K562 (cell line): ENCODE results near the gene SLC24A3. TPM values are rescaled to one million over a fixed set of nuclear protein-coding genes. Genes with fewer than 3 reads are reported as not detected.

Experiments used
- ATAC-seq: fragments of 200-7000 bp; cut with Tn5 transposase; 3 replicates; pipeline ENCODE4 v1.9.1; 2020; ENCODE audit warnings: moderate library complexity
- BruUV-seq: library from RNA; stranded (reverse); fragments of 400-500 nt; replicated peaks from 2 replicates; lab custom pipeline; 2021; lab: Mats Ljungman, UMichigan
- CTCF ChIA-PET: fragments of 300-600 bp; formaldehyde crosslinking; extraction: SDS; loops from one replicate; lab custom pipeline; 2021; ENCODE audit warnings: low intra/inter-chr PET ratio; lab: Yijun Ruan, JAX
- POLR2A ChIA-PET: fragments of 300-600, 350-650 bp; sonication (Branson Sonifier 250); formaldehyde crosslinking; extraction: SDS; loops from one replicate; lab custom pipeline; 2021; ENCODE audit warnings: antibody characterized with exemption, inconsistent platforms; lab: Yijun Ruan, JAX
- DNase-seq, 4 experiments: peaks; one replicate each; pipeline versions ENCODE4 v3.0.0 to v3.0.0-alpha.2; 2011 to 2018; ENCODE audit warnings: low spot score in 3 of 4, mixed read lengths in 3 of 4; ENCODE audit errors: extremely low read depth in 1 of 4
- FAIRE-seq: peaks from 2 replicates; lab custom pipeline; 2011; peaks lifted over from hg19 to GRCh38; lab: Jason Lieb, UNC
- H2AFZ ChIP-seq: 2 replicates; pipeline ENCODE4 v1.6.0; 2011; ENCODE audit warnings: low read depth, low read length, control low read depth, inconsistent platforms
- H3K27ac ChIP-seq: fragments of 200-600 bp; 3 replicates; pipeline ENCODE4 v1.8.0; 2011; ENCODE audit warnings: low read depth, mild to moderate bottlenecking, control low read depth, inconsistent platforms, low read length, moderate library complexity, mixed read lengths; ENCODE audit errors: extremely low read depth
- H3K27me3 ChIP-seq, 2 experiments: fragments of 300-600 bp in 1 of 2; 2 replicates in 1 of 2; 3 replicates in 1 of 2; pipeline versions ENCODE4 v1.6.0 to v1.8.0; 2011; ENCODE audit warnings: inconsistent platforms in 2 of 2, low read length in 2 of 2, mild to moderate bottlenecking in 1 of 2, mixed read lengths in 1 of 2, moderate library complexity in 1 of 2; ENCODE audit not compliant: control insufficient read depth in 2 of 2, insufficient read depth in 2 of 2
- H3K36me3 ChIP-seq: fragments of 300-600 bp; 3 replicates; pipeline ENCODE4 v1.8.0; 2011; ENCODE audit warnings: mild to moderate bottlenecking, low read length, inconsistent platforms; ENCODE audit not compliant: control insufficient read depth, insufficient read depth
- H3K4me1 ChIP-seq, 2 experiments: fragments of 200-600 bp in 1 of 2; replicated peaks in 1 of 2; 2 replicates in 1 of 2; 3 replicates in 1 of 2; pipeline versions ENCODE4 v1.5.1 to v1.8.0; 2011; ENCODE audit warnings: inconsistent platforms in 2 of 2, low read length in 2 of 2, mild to moderate bottlenecking in 1 of 2, mixed read lengths in 1 of 2, moderate library complexity in 1 of 2; ENCODE audit not compliant: control insufficient read depth in 2 of 2, insufficient read depth in 2 of 2
- H3K4me2 ChIP-seq: 2 replicates; pipeline ENCODE4 v1.6.1; 2011; ENCODE audit warnings: low read length, control low read depth, inconsistent platforms, mixed read lengths; ENCODE audit not compliant: insufficient read depth
- H3K4me3 ChIP-seq: fragments of 200-600 bp; sonication (generic), shearing (Covaris generic); 2 replicates; pipeline ENCODE4 v1.5.1; 2016; ENCODE audit warnings: control low read depth, inconsistent platforms
- H3K79me2 ChIP-seq: fragments of 200-600 bp; 3 replicates; pipeline ENCODE4 v1.8.0; 2011; ENCODE audit warnings: low read length, inconsistent platforms; ENCODE audit not compliant: control insufficient read depth, insufficient read depth
- H3K9ac ChIP-seq, 2 experiments: 2 replicates each; pipeline versions ENCODE4 v1.6.0 to v1.6.1; 2011; ENCODE audit warnings: low read depth in 2 of 2, low read length in 2 of 2, control low read depth in 1 of 2, inconsistent platforms in 1 of 2, mild to moderate bottlenecking in 1 of 2, mixed read lengths in 1 of 2; ENCODE audit not compliant: insufficient read depth in 1 of 2
- H3K9me1 ChIP-seq: one replicate; pipeline ENCODE4 v1.6.0; 2011; ENCODE audit warnings: inconsistent platforms, mild to moderate bottlenecking, low read length, moderate library complexity; ENCODE audit not compliant: control insufficient read depth, insufficient read depth
- H3K9me3 ChIP-seq: replicated peaks from 2 replicates; pipeline ENCODE4 v1.5.1; 2011; ENCODE audit warnings: low read depth, low read length, inconsistent platforms; ENCODE audit not compliant: control insufficient read depth, insufficient read depth
- H4K20me1 ChIP-seq: replicated peaks from 2 replicates; pipeline ENCODE4 v1.6.1; 2011; ENCODE audit warnings: low read length, inconsistent platforms, mixed read lengths; ENCODE audit not compliant: control insufficient read depth, insufficient read depth
- CBFB ChIP-seq: sonication (generic); formaldehyde crosslinking; IDR thresholded peaks from 2 replicates; pipeline ENCODE4 v1.4.0; 2020; ENCODE audit warnings: mild to moderate bottlenecking, missing genetic modification reagents
- EP300 ChIP-seq: IDR thresholded peaks from 2 replicates; pipeline ENCODE4 v1.6.1; 2012; ENCODE audit warnings: low read length, improper control_type of control experiment
- KHSRP ChIP-seq: fragments of 450-650 bp; IDR thresholded peaks from 2 replicates; pipeline ENCODE4 v1.6.1; 2017
- KLF1 ChIP-seq: fragments of 450-650 bp; IDR thresholded peaks from 2 replicates; pipeline ENCODE4 v1.6.1; 2016; ENCODE audit warnings: missing genetic modification characterization, missing compliant biosample characterization
- NCOA2 ChIP-seq, 2 experiments: fragments of 450-650 bp; IDR thresholded peaks; 2 replicates each; pipeline ENCODE4 v1.6.1; 2018; ENCODE audit warnings: mild to moderate bottlenecking in 2 of 2, moderate library complexity in 1 of 2; ENCODE audit not compliant: partially characterized antibody in 2 of 2
- POLR2AphosphoS2 ChIP-seq: IDR thresholded peaks from 2 replicates; pipeline ENCODE4 v1.6.1; 2012; ENCODE audit warnings: low read length, improper control_type of control experiment
- POLR3A ChIP-seq: IDR thresholded peaks from 2 replicates; pipeline ENCODE4 v1.6.1; 2011; ENCODE audit warnings: borderline replicate concordance, mild to moderate bottlenecking, moderate library complexity; ENCODE audit not compliant: insufficient read length, insufficient read depth; ENCODE audit errors: extremely low read depth
- RAD21 ChIP-seq, 2 experiments: fragments of 250-450 bp in 1 of 2; fragments of 450-650 bp in 1 of 2; sonication (Bioruptor Pico) in 1 of 2; formaldehyde crosslinking in 1 of 2; IDR thresholded peaks in 1 of 2; conservative IDR thresholded peaks in 1 of 2; 2 replicates each; pipeline versions ENCODE4 v1.4.0 to v1.8.0; 2020 to 2022; ENCODE audit warnings: mild to moderate bottlenecking in 2 of 2, moderate library complexity in 1 of 2
- ZFP30 ChIP-seq: fragments of 250-450 bp; sonication (Bioruptor Pico); IDR thresholded peaks from 2 replicates; pipeline ENCODE4 v1.8.0; 2022; ENCODE audit warnings: moderate library complexity, mild to moderate bottlenecking, inconsistent platforms, borderline replicate concordance
- ZNF3 ChIP-seq: fragments of 250-450 bp; sonication (Bioruptor Pico); IDR thresholded peaks from 2 replicates; pipeline ENCODE4 v1.5.0; 2021; ENCODE audit warnings: mild to moderate bottlenecking, moderate library complexity
- ZNF324 ChIP-seq: fragments of 250-450 bp; sonication (Bioruptor Pico); IDR thresholded peaks from 2 replicates; pipeline ENCODE4 v1.4.0; 2020; ENCODE audit warnings: mild to moderate bottlenecking
- ZNF507 ChIP-seq: conservative IDR thresholded peaks from 2 replicates; pipeline ENCODE4 v1.6.1; 2017; ENCODE audit warnings: missing genetic modification characterization, missing compliant biosample characterization
- WGBS: fragments of 100-300 bp; shearing (Covaris generic); methylation state at CpG from one replicate; pipeline ENCODE4 v1.1.6; 2016; ENCODE audit warnings: low coverage, mixed read lengths; ENCODE audit not compliant: insufficient coverage; ENCODE audit errors: missing lambda C conversion rate; 5-methylcytosine and 5-hydroxymethylcytosine counted together
- in situ Hi-C: fragments of 300-500 bp; cut with MboI; formaldehyde crosslinking; loops from 4 replicates; pipeline ENCODE4 v1.15.0; 2018; ENCODE audit warnings: inconsistent platforms, mixed read lengths
- intact Hi-C: fragments of 100-400 bp; cut with micrococcal nuclease; formaldehyde crosslinking; loops from 2 replicates; pipeline ENCODE4 v1.14.2; 2022
- polyA plus RNA-seq, 8 experiments: library from polyadenylated mRNA; depleted of rRNA in 4 of 8; stranded (reverse) in 5 of 8; unstranded in 3 of 8; fragments of >200 nt; fragmentation: Nextera tagmentation in 2 of 8; fragmentation: Illumina TruSeq in 1 of 8; extraction: Ambion mirVana in 2 of 8; extraction: Trizol in 1 of 8; gene quantifications; 2 replicates each; pipeline versions ENCODE4 v1.2.1 to v1.2.3, GENCODE V29; 2011 to 2014; ENCODE audit warnings: inconsistent platforms in 1 of 8, missing spikeins in 1 of 8
- total RNA-seq, 7 experiments: library from RNA; depleted of rRNA in 6 of 7; stranded (reverse); fragments of >200 nt in 6 of 7; fragmentation: Illumina TruSeq in 2 of 7; extraction: Trizol in 2 of 7; gene quantifications; 2 replicates each; pipeline versions ENCODE4 v1.2.1 to v1.2.3, GENCODE V29; 2011 to 2021; ENCODE audit warnings: low replicate concordance in 1 of 7
- TF ChIP-seq, protein P1 (sequence below), 3 experiments: IDR thresholded peaks in 2 of 3; conservative IDR thresholded peaks in 1 of 3; 2 replicates each; pipeline ENCODE4 v1.5.1; 2011 to 2012; ENCODE audit warnings: low read length in 3 of 3, mild to moderate bottlenecking in 3 of 3, control low read depth in 2 of 3, improper control_type of control experiment in 1 of 3, inconsistent platforms in 1 of 3, low read depth in 1 of 3, mixed read lengths in 1 of 3, moderate library complexity in 1 of 3; ENCODE audit not compliant: insufficient read depth in 2 of 3
- TF ChIP-seq, protein P2 (sequence below): sonication (generic); formaldehyde crosslinking; IDR thresholded peaks from 2 replicates; pipeline ENCODE4 v1.8.1; 2023; ENCODE audit warnings: mild to moderate bottlenecking, missing genetic modification reagents
- TF ChIP-seq, protein P3 (sequence below): fragments of 250-450 bp; sonication (Bioruptor Pico); IDR thresholded peaks from 2 replicates; pipeline ENCODE4 v1.8.0; 2022; ENCODE audit warnings: inconsistent platforms, mild to moderate bottlenecking, moderate library complexity, borderline replicate concordance

SLC24A3 gene
- total and polyA plus RNA-seq, 9 of the 15 experiments (the other 6 are each of a cell fraction or from before 2014, with no cell fraction given) = not detected

DNA sequence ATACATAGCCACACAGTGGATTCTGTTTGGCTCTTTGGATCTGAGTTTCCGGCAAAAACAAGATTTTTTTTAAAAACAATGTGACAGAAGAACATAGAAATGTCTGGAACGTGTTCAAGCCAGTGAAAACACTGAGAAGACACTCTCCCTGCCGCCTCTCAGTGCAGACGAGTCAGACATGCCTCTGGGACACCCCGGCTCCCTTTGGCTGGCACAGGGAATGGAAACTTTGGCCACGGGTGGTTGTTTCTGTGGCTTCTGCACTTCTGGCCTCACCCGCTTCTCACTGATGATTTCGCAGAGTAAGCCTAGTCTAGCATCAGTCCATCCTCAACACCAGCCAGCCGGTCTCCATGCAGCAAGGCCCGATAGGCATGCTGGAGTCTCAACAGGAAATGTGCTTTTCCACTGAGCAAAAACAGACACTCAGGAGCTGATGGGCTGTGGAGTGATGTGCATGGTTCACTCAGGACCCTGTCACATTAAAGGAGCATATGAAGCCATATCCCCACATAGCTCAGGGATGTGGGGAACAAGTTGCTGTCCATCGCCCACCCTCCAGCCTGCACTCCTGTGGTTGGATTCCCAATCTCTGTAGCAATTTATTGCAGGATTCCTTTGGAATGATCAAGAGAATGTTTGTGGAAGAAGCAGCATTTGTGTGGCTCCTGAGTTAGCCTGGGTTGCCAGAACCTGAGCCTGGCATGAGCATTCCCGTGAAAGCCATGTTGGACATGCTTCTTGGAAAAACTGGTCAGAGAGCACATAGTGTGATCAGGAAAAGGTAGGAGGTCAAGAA is 283.7 kb downstream of the SLC24A3 start:
- no peaks in the 10 kb centered on the region for H3K27me3 ChIP-seq
- no peak overlapping the region for H2AFZ ChIP-seq
- H3K9me1 ChIP-seq = no peaks in the 10 kb centered on the region
- no TSS peak for BruUV-seq
- H3K4me3 ChIP-seq = no peak overlapping the region
- POLR2A ChIA-PET = interaction anchor here (0.6 kb wide), 1 partner anchor 62 kb away, joined by 3 read pairs; no protein-coding TSS in a partner anchor
- H3K79me2 ChIP-seq = no peaks in the 10 kb centered on the region
- FAIRE-seq (no peak), ATAC-seq (no peak), DNase-seq (no peak)
- H3K9ac ChIP-seq = no peak overlapping the region
- CTCF ChIA-PET = no interaction called here
- H4K20me1 ChIP-seq = no peaks in the 10 kb centered on the region
- intact Hi-C loops (no loop called here), in situ Hi-C loops (no loop called here)
- H3K4me1 ChIP-seq = no peaks in the 10 kb centered on the region; a peak in 1 of 5 replicates
- H3K9me3 ChIP-seq = no peaks in the 10 kb centered on the region
- no peaks in the 10 kb centered on the region for H3K36me3 ChIP-seq
- H3K27ac ChIP-seq = no peak overlapping the region
- 2% methylated on average over 11 of the region's 12 CpGs for WGBS
- H3K4me2 ChIP-seq = no peak overlapping the region
- TF ChIP-seq CBFB (CRISPR knock-in tag) = no peak
- TF ChIP-seq KLF1 = no peak
- TF ChIP-seq ZNF507 (tag) = no peak
- no peak for TF ChIP-seq ZNF324 (CRISPR knock-in tag)
- no peak for TF ChIP-seq EP300
- TF ChIP-seq NCOA2 (IDR thresholded peaks at IDR 0.05; ENCODE audit: partially characterized antibody in 2 of 2) = no peak
- TF ChIP-seq, protein P1, sequence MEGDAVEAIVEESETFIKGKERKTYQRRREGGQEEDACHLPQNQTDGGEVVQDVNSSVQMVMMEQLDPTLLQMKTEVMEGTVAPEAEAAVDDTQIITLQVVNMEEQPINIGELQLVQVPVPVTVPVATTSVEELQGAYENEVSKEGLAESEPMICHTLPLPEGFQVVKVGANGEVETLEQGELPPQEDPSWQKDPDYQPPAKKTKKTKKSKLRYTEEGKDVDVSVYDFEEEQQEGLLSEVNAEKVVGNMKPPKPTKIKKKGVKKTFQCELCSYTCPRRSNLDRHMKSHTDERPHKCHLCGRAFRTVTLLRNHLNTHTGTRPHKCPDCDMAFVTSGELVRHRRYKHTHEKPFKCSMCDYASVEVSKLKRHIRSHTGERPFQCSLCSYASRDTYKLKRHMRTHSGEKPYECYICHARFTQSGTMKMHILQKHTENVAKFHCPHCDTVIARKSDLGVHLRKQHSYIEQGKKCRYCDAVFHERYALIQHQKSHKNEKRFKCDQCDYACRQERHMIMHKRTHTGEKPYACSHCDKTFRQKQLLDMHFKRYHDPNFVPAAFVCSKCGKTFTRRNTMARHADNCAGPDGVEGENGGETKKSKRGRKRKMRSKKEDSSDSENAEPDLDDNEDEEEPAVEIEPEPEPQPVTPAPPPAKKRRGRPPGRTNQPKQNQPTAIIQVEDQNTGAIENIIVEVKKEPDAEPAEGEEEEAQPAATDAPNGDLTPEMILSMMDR (IDR thresholded peaks at IDR 0.05 in 2 of 3, conservative IDR thresholded peaks at IDR 0.05 in 1 of 3; ENCODE audit: insufficient read depth in 2 of 3, low read depth in 1 of 3, low read length in 3 of 3) = no peak
- TF ChIP-seq, protein P2, sequence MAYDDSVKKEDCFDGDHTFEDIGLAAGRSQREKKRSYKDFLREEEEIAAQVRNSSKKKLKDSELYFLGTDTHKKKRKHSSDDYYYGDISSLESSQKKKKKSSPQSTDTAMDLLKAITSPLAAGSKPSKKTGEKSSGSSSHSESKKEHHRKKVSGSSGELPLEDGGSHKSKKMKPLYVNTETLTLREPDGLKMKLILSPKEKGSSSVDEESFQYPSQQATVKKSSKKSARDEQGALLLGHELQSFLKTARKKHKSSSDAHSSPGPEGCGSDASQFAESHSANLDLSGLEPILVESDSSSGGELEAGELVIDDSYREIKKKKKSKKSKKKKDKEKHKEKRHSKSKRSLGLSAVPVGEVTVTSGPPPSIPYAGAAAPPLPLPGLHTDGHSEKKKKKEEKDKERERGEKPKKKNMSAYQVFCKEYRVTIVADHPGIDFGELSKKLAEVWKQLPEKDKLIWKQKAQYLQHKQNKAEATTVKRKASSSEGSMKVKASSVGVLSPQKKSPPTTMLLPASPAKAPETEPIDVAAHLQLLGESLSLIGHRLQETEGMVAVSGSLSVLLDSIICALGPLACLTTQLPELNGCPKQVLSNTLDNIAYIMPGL (CRISPR knock-in tag) = no peak
- no peak for TF ChIP-seq KHSRP
- no peak for TF ChIP-seq POLR3A
- no peak for TF ChIP-seq RAD21 (CRISPR knock-in tag; conservative IDR thresholded peaks at IDR 0.05 in 1 of 2, IDR thresholded peaks at IDR 0.05 in 1 of 2)
- no peak for TF ChIP-seq ZNF3 (CRISPR knock-in tag)
- TF ChIP-seq, protein P3, sequence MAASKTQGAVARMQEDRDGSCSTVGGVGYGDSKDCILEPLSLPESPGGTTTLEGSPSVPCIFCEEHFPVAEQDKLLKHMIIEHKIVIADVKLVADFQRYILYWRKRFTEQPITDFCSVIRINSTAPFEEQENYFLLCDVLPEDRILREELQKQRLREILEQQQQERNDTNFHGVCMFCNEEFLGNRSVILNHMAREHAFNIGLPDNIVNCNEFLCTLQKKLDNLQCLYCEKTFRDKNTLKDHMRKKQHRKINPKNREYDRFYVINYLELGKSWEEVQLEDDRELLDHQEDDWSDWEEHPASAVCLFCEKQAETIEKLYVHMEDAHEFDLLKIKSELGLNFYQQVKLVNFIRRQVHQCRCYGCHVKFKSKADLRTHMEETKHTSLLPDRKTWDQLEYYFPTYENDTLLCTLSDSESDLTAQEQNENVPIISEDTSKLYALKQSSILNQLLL = no peak
- TF ChIP-seq POLR2AphosphoS2 = no peak
- no peak for TF ChIP-seq ZFP30 (CRISPR knock-in tag)
